Activated CD8-positive, alpha-beta memory T cell treated with anti-CD3 and anti-CD28 coated beads, Interleukin-2, amount 10 ng/mL, durations not matched to agents 7 days and 5 days (primary cell): ENCODE measurements around the gene ZNF783. TPM values are rescaled to one million over a fixed set of nuclear protein-coding genes. Genes with fewer than 3 reads are reported as not detected.

ENCODE experiments used
- total RNA-seq, 2 experiments: library from RNA; stranded (reverse); gene quantifications; one replicate each; pipeline ENCODE4 v1.2.3, GENCODE V29; 2021

Gene ZNF783
- total RNA-seq, 2 experiments from 2014 or later: 14.8 to 15.5 TPM

Other genes with a start within 250 kb of the ZNF783 start
- gene PDIA4, start 233.7 kb upstream of the ZNF783 start, total RNA-seq: 10 to 100 TPM; 82.3 to 99.4 TPM
- 1 to 10 TPM; 7.1 to 7.4 TPM for gene ZNF786, start 171.5 kb upstream of the ZNF783 start, total RNA-seq
- gene ZNF425, start 135.9 kb upstream of the ZNF783 start, total RNA-seq: under 1 TPM; 0.53 to 0.91 TPM
- 10 to 100 TPM; 12.1 to 13.2 TPM for gene ZNF398, start 114.7 kb upstream of the ZNF783 start, total RNA-seq
- gene ZNF282, start 66.7 kb upstream of the ZNF783 start, total RNA-seq: 10 to 100 TPM; 42.0 to 49.7 TPM
- gene ZNF212, start 22.5 kb upstream of the ZNF783 start, total RNA-seq: 10 to 100 TPM; 12.8 to 14.2 TPM
- 10 to 100 TPM; 12.1 to 15.2 TPM for gene ZNF777, start 198.9 kb downstream of the ZNF783 start, total RNA-seq
- gene ZNF746, start 235.6 kb downstream of the ZNF783 start, total RNA-seq: 10 to 100 TPM; 22.1 to 23.9 TPM